HG03520 (cell line): Measurements from ENCODE around the gene EARS2.
"Not testable (repeated sequence)": the region's sequence is repeated elsewhere in the genome, so short reads cannot be mapped to it uniquely, and the experiment has no call there.

ENCODE experiments used
- ATAC-seq: cut with Tn5 transposase; IDR thresholded peaks from one replicate; pipeline ENCODE4 v1.9.1; 2021; ENCODE audit warnings: mild to moderate bottlenecking, moderate library complexity; ENCODE audit not compliant: unreplicated experiment

Gene EARS2

DNA sequence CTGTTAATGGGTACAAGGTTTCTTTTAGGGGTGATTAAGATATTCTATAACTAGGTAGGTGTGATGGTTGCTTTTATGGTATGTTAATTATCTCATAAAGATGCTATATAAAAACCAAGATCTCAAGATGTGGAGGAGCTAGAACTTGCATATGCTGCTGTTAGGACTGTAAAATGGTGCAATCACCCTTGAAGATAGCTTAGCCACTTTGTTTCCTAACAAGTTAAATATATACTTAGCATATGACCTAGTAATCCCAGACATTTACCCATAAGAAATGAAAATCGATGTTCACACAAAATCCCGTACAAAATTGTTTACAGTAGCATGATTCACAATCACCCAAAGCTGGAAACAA, 71.9 kb downstream of the EARS2 start:
- no peak for ATAC-seq

- no peak for ATAC-seq
Measured at GRCh38 chr16:23484510-23485256, 72.5 kb downstream of the EARS2 start.

DNA sequence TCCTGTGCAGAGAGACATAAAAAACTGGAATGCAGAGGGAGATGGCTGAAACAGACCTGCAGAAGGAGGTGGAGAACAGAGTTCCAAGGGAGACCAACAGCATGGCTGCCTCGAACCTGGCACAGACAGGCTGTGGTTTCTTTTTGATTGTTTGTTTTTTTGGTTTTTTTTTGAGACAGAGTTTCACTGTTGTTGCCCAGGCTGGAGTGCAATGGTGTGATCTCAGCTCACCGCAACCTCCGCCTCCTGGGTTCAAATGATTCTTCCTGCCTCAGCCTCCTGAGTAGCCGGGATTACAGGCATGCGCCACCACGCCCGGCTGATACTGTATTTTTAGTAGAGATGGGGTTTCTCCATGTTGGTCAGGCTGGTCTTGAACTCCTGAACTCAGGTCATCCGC, 73.7 kb downstream of the EARS2 start:
- not testable (repeated sequence) for ATAC-seq

DNA sequence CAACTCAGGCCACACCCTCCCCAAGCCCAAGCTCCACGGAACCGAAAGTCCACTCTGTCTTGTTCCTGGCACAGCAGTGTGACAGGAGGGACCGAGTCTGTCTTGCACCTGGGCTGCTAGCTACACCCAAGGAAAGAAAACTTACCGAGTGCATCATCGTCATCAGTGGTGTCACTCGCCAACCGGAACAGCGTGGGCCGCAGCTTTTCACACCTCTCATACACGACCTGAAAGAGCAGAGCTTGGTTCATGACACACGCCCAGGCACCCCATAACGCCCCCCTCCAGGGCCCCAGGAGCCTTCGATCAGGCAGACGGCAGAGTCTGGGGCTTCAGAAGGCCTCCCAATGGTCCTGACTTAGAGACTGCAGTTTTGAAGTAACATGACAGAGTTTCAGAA, 74.4 kb downstream of the EARS2 start:
- no peak for ATAC-seq

GRCh38 chr16:23480257-23480656, 76.9 kb downstream of the EARS2 start:
- ATAC-seq: no peak

DNA sequence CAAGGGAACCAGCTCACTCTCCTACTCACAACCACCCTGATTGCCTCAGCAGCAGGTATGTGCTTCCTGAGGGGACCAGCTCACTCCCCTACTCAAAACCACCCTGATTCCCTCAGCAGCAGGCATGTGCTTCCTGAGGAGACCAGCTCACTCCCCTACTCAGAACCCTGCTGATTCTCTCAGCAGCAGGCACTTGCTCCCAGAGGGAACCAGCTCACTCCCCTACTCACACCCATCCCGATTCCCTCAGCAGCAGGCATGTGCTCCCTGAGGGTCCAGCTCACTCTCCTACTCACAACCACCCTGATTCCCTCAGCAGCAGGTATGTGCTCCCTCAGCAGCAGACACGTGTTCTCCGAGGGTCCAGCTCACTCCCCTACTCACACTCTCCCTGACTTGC, 78.0 kb downstream of the EARS2 start:
- ATAC-seq: no peak

DNA sequence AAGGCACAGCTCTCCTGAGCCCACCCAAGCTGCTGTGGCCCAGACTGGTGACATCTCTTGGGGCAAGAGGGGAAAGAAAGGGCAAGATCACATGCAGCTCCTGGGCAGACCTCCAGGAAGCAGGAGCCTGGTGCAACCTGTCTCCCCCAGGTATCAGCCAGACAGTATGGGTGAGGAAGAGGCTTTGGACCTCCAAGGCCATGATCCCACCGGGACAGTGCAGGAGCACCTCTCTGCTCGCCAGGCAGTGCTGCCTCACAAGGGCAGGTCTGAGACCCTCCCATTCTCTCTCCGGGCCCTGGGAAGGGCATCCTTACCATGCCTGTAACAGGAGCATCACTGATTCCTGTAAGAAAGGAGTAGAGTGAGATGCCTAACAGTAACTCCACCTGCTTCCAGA, 78.6 kb downstream of the EARS2 start:
- no peak for ATAC-seq

DNA sequence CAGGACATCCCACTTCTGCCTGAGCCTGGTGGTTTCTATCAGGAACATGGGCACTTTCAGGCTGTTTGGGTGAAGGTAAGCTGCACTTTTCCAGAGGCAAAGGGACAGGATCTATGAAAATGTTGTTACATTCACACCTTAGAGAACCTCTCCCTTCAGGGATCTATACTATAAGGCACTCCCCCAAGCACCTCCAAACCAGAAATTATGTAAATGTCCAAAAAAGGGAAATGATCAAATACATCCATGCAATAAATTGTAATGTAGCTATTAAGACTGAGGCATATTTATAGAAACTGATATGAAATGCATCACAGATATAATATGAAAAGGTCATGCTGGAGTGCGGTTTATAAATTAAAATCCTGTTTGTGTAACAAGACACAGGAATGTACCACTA, 80.9 kb downstream of the EARS2 start:
- ATAC-seq: no peak
